SU-DHL-6 (cell line): ENCODE measurements around the gene DSTN.

Experiments used
- H2AFZ ChIP-seq: fragments of 200-600 bp; sonication (generic); 2 replicates; pipeline ENCODE4 v1.6.1; 2014; ENCODE audit warnings: low read depth, mild to moderate bottlenecking, moderate library complexity, mixed read lengths, antibody characterized with exemption, low read length; ENCODE audit not compliant: severe bottlenecking
- H3F3A ChIP-seq: fragments of 200-600 bp; shearing (Covaris generic); 2 replicates; pipeline ENCODE4 v1.6.0; 2016; ENCODE audit warnings: antibody characterized with exemption, mild to moderate bottlenecking; ENCODE audit not compliant: insufficient read depth
- H3K27ac ChIP-seq: fragments of 200-600 bp; sonication (generic); 2 replicates; pipeline ENCODE4 v1.5.1; 2016; ENCODE audit warnings: low read depth, mild to moderate bottlenecking, low read length, moderate library complexity, mixed read lengths
- H3K27me3 ChIP-seq: fragments of 200-600 bp; sonication (generic), shearing (Covaris generic); 2 replicates; pipeline ENCODE4 v1.6.0; 2014; ENCODE audit warnings: mild to moderate bottlenecking, low read length
- H3K36me3 ChIP-seq: fragments of 200-600 bp; sonication (generic); 2 replicates; pipeline ENCODE4 v1.6.1; 2014; ENCODE audit warnings: mild to moderate bottlenecking, low read length, mixed read lengths
- H3K4me2 ChIP-seq: fragments of 300-600, 200-600 bp; shearing (Covaris generic), sonication (generic); 2 replicates; pipeline ENCODE4 v1.6.0; 2014; ENCODE audit warnings: low read length, low read depth, mild to moderate bottlenecking; ENCODE audit not compliant: poor library complexity, severe bottlenecking
- H3K4me3 ChIP-seq: fragments of 200-600 bp; sonication (generic); 2 replicates; pipeline ENCODE4 v1.5.1; 2014; ENCODE audit warnings: antibody characterized with exemption, low read length, mild to moderate bottlenecking, mixed read lengths; ENCODE audit not compliant: insufficient read depth, poor library complexity, severe bottlenecking
- H3K79me2 ChIP-seq: fragments of 200-600 bp; sonication (generic); 2 replicates; pipeline ENCODE4 v1.6.1; 2014; ENCODE audit warnings: mild to moderate bottlenecking, low read length, moderate library complexity; ENCODE audit not compliant: insufficient read depth
- H3K9ac ChIP-seq: fragments of 200-600 bp; sonication (generic); 2 replicates; pipeline ENCODE4 v1.7.0; 2014; ENCODE audit warnings: mild to moderate bottlenecking, low read length
- H3K9me2 ChIP-seq: fragments of 200-600 bp; sonication (generic); replicated peaks from 2 replicates; pipeline ENCODE4 v1.6.1; 2014; ENCODE audit warnings: low read length; ENCODE audit not compliant: insufficient read depth
- H3K9me3 ChIP-seq: fragments of 200-600 bp; sonication (generic); 2 replicates; pipeline ENCODE4 v1.6.1; 2014; ENCODE audit warnings: low read length, mixed read lengths; ENCODE audit not compliant: insufficient read depth
- H4K20me1 ChIP-seq: fragments of 200-600 bp; sonication (generic); 2 replicates; pipeline ENCODE4 v1.6.1; 2014; ENCODE audit warnings: low read depth, mild to moderate bottlenecking, antibody characterized with exemption, low read length, moderate library complexity, mixed read lengths
- CTCF ChIP-seq: fragments of 200-600 bp; sonication (generic); IDR thresholded peaks from one replicate; pipeline ENCODE4 v1.5.1; 2017; ENCODE audit warnings: antibody characterized with exemption, mild to moderate bottlenecking, low read length, moderate library complexity; ENCODE audit not compliant: insufficient read depth, poor library complexity, severe bottlenecking
- EZH2phosphoT487 ChIP-seq: fragments of 200-600 bp; sonication (generic), shearing (Covaris generic); conservative IDR thresholded peaks from 2 replicates; pipeline ENCODE4 v1.6.1; 2018; ENCODE audit warnings: mild to moderate bottlenecking, antibody characterized with exemption, low read length, moderate library complexity, mixed read lengths

Gene DSTN

GRCh38 chr20:17529586-17529985 is 40.3 kb upstream of the DSTN start:
- Histone ChIP-seq H3F3A (no peaks in the 10 kb centered on the region), H4K20me1 (no peaks in the 10 kb centered on the region), H3K4me3 (no peak overlapping the region), H3K79me2 (no peaks in the 10 kb centered on the region), H3K27me3 (no peaks in the 10 kb centered on the region), H3K4me2 (no peak overlapping the region), H3K9ac (no peak overlapping the region), H3K36me3 (no peaks in the 10 kb centered on the region), H3K27ac (no peak overlapping the region), H3K9me2 (no peaks in the 10 kb centered on the region), H2AFZ (no peak overlapping the region), H3K9me3 (no peaks in the 10 kb centered on the region)
- TF ChIP-seq EZH2phosphoT487, result no peak
- TF ChIP-seq CTCF, result no peak

- Histone ChIP-seq H2AFZ (no peak overlapping the region), H3K9me2 (no peaks in the 10 kb centered on the region), H3K27me3 (no peaks in the 10 kb centered on the region), H3K36me3 (no peaks in the 10 kb centered on the region), H3K9ac (no peak overlapping the region), H3F3A (no peaks in the 10 kb centered on the region), H3K9me3 (no peaks in the 10 kb centered on the region), H3K4me3 (no peak overlapping the region), H3K4me2 (no peak overlapping the region), H4K20me1 (no peaks in the 10 kb centered on the region), H3K79me2 (no peaks in the 10 kb centered on the region), H3K27ac (no peak overlapping the region)
- TF ChIP-seq EZH2phosphoT487, result no peak
- TF ChIP-seq CTCF, result no peak
Measured at GRCh38 chr20:17530153-17530552, 39.7 kb upstream of the DSTN start.

- H3K27me3 ChIP-seq, result no peaks in the 10 kb centered on the region
- no peak within 1 kb of the TSS for H3K9ac ChIP-seq
- H3K79me2 ChIP-seq, result no peaks in the 10 kb centered on the region
- no peaks in the 10 kb centered on the region for H3K9me3 ChIP-seq
- H3K4me3 ChIP-seq, result no peak within 1 kb of the TSS
- H4K20me1 ChIP-seq, result no peaks in the 10 kb centered on the region
- H3K4me2 ChIP-seq, result no peak within 1 kb of the TSS
- H3K36me3 ChIP-seq, result no peaks in the 10 kb centered on the region
- no peaks in the 10 kb centered on the region for H3K9me2 ChIP-seq
- TF ChIP-seq CTCF (no peak), EZH2phosphoT487 (no peak)
- no peak within 1 kb of the TSS for H3K27ac ChIP-seq
- no peak within 1 kb of the TSS for H2AFZ ChIP-seq
- no peaks in the 10 kb centered on the region for H3F3A ChIP-seq
Measured at GRCh38 chr20:17530716-17531664, 38.9 kb upstream of the DSTN start, which contains the start of gene BFSP1. TSS of gene BFSP1 (minus strand) at chr20:17531379. CDS start at chr20:17531329, 50 bp downstream.
